Ascending aorta (tissue), 2 donors: ENCODE results near the gene FRY. TPM values are rescaled to one million over a fixed set of nuclear protein-coding genes. Genes with fewer than 3 reads are reported as not detected.
"Not testable (repeated sequence)": the region's sequence is repeated elsewhere in the genome, so short reads cannot be mapped to it uniquely, and the experiment has no call there.

Experiments used
- DNase-seq, 2 donors: peaks; one replicate each; pipeline ENCODE4 v3.0.0-alpha.2; 2019; ENCODE audit warnings: low spot score in 2 of 2
- H3K27ac ChIP-seq, 2 donors: fragments of 200-600 bp; sonication (generic); one replicate each; pipeline ENCODE4 v1.5.1; 2016 to 2017; ENCODE audit warnings: mild to moderate bottlenecking in 1 of 2
- H3K27me3 ChIP-seq: fragments of 200-600 bp; sonication (generic); one replicate; pipeline ENCODE4 v1.5.1; 2017
- H3K36me3 ChIP-seq, 2 donors: fragments of 200-600 bp; sonication (generic); one replicate each; pipeline ENCODE4 v1.5.1; 2016
- H3K4me1 ChIP-seq, 2 donors: fragments of 200-600 bp; sonication (generic); one replicate each; pipeline ENCODE4 v1.5.1; 2016 to 2017; ENCODE audit warnings: mild to moderate bottlenecking in 1 of 2
- H3K4me3 ChIP-seq, 2 donors: fragments of 200-600 bp; sonication (generic); one replicate each; pipeline ENCODE4 v1.5.1; 2016 to 2017; ENCODE audit warnings: mild to moderate bottlenecking in 1 of 2
- H3K9me3 ChIP-seq, 2 donors: fragments of 200-600 bp; sonication (generic); one replicate each; pipeline ENCODE4 v1.5.1; 2016
- CTCF ChIP-seq, 3 experiments: fragments of 200-600 bp in 2 of 3; fragments of 450-650 bp in 1 of 3; sonication (generic) in 2 of 3; IDR thresholded peaks; one replicate each; pipeline ENCODE4 v1.5.1; 2016 to 2019; ENCODE audit warnings: antibody characterized with exemption in 3 of 3, mild to moderate bottlenecking in 1 of 3, moderate library complexity in 1 of 3
- intact Hi-C: fragments of 100-400 bp; cut with DNase I; formaldehyde crosslinking; loops from one replicate; pipeline ENCODE4 v1.15.1; 2023
- total RNA-seq: library from RNA; depleted of rRNA; stranded (reverse); fragments of >200 nt; gene quantifications from one replicate; pipeline ENCODE4 v1.1.0, GENCODE V29; 2016

The FRY gene
- total RNA-seq, 1 donor from 2014 or later, result 115 TPM

DNA sequence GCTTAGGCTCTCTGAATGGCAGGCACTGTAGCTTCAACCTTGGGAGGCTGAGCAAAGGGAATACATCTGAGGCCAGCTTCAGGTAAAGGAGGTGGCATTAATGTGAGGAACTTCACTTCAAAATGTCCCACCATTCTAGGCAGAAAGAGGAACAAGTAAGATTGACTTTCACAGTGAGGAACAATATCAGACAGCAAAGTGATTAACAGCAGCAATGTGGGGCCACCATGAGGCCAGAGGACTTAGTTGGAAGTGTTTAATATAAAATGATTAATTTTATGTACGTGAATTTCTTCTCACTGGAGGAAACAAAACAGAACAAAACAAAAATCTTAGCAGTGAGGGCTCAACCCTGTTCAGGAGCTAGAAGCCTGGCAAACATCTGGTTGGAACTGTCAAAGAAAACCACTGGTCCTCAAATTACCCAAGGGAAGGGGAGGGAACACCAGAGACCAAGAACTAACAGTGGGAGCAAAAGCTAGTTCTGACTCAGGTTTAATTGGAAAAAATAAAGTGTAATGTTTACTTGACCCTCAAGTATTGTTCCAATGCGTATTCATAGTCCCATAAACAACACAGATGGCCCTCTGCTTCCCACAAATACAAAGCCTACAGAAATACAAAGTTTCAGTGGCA is 43.9 kb upstream of the FRY start:
- H3K9me3 ChIP-seq, result no peaks in the 10 kb centered on the region
- intact Hi-C loops, result no loop called here
- H3K4me1 ChIP-seq, result no peaks in the 10 kb centered on the region
- H3K27me3 ChIP-seq, result no peaks in the 10 kb centered on the region
- TF ChIP-seq CTCF (IDR thresholded peaks at IDR 0.05), result no peak
- no peak overlapping the region for H3K27ac ChIP-seq
- no peak overlapping the region for H3K4me3 ChIP-seq
- H3K36me3 ChIP-seq, result no peaks in the 10 kb centered on the region
- DNase-seq, result no peak

DNA sequence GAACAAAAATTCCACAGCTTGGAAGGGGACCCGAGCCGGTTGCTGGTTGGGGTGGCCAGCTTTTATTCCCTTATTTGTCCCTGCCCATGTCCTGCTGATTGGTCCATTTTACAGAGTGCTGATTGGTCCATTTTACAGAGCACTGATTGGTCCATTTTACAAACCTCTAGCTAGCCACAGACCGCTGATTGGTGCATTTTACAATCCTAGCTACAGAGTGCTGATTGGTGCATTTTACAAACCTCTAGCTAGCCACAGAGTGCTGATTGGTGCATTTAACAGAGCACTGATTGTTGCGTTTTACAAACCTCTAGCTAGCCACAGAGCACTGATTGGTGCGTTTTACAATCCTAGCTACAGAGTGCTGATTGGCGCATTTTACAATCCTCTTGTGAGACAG is 37.2 kb upstream of the FRY start:
- H3K27ac ChIP-seq, H3K36me3 ChIP-seq, H3K27me3 ChIP-seq, H3K9me3 ChIP-seq, H3K4me1 ChIP-seq, intact Hi-C loops, DNase-seq, H3K4me3 ChIP-seq: not testable (repeated sequence)

DNA sequence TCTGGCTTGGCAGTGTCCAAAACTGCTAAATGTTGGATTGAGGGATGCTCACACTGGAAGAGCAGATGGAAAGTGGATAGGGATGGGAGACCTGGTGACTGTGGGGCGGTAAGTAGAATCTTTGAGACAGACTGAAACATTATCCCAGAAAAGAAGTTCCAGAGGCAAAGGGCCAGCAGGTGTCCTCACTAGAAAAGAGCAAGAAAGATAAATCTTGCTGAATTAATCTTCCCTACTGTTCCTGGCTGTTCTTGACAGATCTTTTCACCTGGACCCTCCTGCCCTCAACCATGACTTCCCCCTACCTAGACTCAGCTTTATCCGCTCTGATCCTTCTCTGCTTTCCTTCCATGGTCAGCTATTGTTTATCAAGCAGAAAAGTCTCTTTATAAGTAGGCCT is 35.0 kb upstream of the FRY start:
- no peak for DNase-seq
- intact Hi-C loops, result no loop called here
- no peak overlapping the region for H3K27ac ChIP-seq
- H3K4me1 ChIP-seq, result peaks cover 0 to 4% of the 10 kb centered on the region in 2 donors
- H3K36me3 ChIP-seq, result no peaks in the 10 kb centered on the region
- no peaks in the 10 kb centered on the region for H3K9me3 ChIP-seq
- TF ChIP-seq CTCF (IDR thresholded peaks at IDR 0.05), result no peak
- no peaks in the 10 kb centered on the region for H3K27me3 ChIP-seq
- no peak overlapping the region for H3K4me3 ChIP-seq

DNA sequence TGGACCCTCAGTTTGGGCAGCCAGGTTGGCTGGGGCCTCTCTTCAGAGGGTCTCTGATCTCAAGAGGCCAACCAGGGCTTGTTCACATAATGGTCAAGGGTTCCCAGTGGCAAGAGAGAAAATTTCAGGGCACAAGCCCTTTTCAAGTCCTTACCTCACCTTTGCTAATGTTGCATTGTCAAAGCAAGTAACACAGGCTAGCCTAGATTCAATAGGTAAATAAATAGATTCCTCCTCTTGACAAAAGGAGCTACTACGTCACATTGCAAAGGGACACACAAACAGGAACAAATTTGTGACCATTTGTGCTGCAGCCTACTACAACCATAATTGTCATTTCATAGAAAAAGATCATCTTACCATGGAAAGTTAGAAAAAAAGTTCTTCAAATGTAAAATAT is 33.9 kb upstream of the FRY start:
- DNase-seq, result no peak
- no peak overlapping the region for H3K4me3 ChIP-seq
- no peaks in the 10 kb centered on the region for H3K27me3 ChIP-seq
- H3K27ac ChIP-seq, result peak overlapping the region in 1 of 2 donors; percentile 38
- no peak for TF ChIP-seq CTCF (IDR thresholded peaks at IDR 0.05)
- peaks cover 0 to 4% of the 10 kb centered on the region in 2 donors for H3K4me1 ChIP-seq
- no peaks in the 10 kb centered on the region for H3K9me3 ChIP-seq
- intact Hi-C loops, result no loop called here
- H3K36me3 ChIP-seq, result no peaks in the 10 kb centered on the region

- no peak for DNase-seq
- no peaks in the 10 kb centered on the region for H3K36me3 ChIP-seq
- H3K4me1 ChIP-seq, result peaks cover 0 to 4% of the 10 kb centered on the region in 2 donors
- no peak for TF ChIP-seq CTCF (IDR thresholded peaks at IDR 0.05)
- H3K27ac ChIP-seq, result peak overlapping the region; percentile 43 to 60
- peak overlapping the region in 1 of 2 donors; percentile 11 for H3K4me3 ChIP-seq
- intact Hi-C loops, result no loop called here
- H3K27me3 ChIP-seq, result no peaks in the 10 kb centered on the region
- H3K9me3 ChIP-seq, result no peaks in the 10 kb centered on the region
Measured at GRCh38 chr13:31998131-31998530, 33.4 kb upstream of the FRY start.

GRCh38 chr13:32000754-32001153 is 30.8 kb upstream of the FRY start:
- H3K9me3 ChIP-seq, DNase-seq, H3K4me1 ChIP-seq, H3K36me3 ChIP-seq, intact Hi-C loops, H3K4me3 ChIP-seq, H3K27me3 ChIP-seq, H3K27ac ChIP-seq: not testable (repeated sequence)
